Stimulated activated CD4-positive, alpha-beta T cell treated with anti-CD3 and anti-CD28 coated beads, TNF-alpha, amount 100 ng/mL, for 1 hour (primary cell): ENCODE results near the gene CDYL.

Source experiments
- DNase-seq, 3 donors: peaks; one replicate each; pipeline ENCODE4 v3.0.0-alpha.2; 2020; ENCODE audit warnings: low read depth in 3 of 3, low spot score in 1 of 3

The CDYL gene

GRCh38 chr6:4906293-4907276 lies 130.4 kb downstream of the CDYL start:
- no peak for DNase-seq

- DNase-seq: no peak
These were observed 131.4 kb downstream of the CDYL start for GRCh38 chr6:4907602-4908001.

DNA sequence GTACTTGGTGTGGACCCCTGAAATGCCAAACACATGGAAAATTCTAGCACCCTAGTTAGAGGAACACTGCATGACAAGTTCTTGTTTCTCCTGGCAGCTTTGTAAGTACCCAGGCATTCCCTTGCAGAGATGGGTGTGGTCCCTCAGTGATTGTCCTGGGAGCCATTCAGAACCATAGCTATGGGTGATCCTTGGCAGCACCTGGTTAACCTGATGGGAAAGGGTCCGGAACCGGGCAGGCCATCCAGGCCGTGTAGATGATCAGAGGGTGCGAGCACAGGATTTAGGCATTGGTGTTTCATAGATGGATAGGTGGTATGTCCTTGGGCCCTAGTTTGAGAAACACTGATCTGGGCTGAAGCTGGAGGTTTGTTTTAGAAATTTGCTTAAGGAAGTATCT lies 131.9 kb downstream of the CDYL start:
- no peak for DNase-seq

GRCh38 chr6:4909063-4909706 lies 133.0 kb downstream of the CDYL start:
- no peak for DNase-seq

GRCh38 chr6:4910037-4910760 lies 134.0 kb downstream of the CDYL start:
- DNase-seq: no peak

DNA sequence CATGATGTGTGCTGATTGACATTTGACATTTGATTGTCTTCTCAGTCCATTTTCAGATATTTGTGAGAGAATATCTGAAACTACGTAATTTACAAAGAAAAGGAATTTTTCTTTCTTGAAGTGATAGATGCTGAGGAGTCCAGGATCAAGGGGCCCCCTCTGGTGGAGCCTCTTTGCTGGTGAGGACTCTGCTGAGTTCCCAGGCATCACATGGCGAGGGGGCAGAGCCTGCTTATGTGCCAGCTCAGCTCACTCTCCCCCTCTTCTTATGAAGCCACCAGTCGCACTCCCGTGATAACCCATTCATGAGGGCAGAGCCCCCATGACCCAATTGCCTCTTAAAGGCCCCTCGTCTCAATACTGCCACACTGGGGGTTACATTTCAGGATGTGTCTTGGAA lies 136.4 kb downstream of the CDYL start:
- DNase-seq: no peak

- no peak for DNase-seq
These were observed 137.7 kb downstream of the CDYL start for GRCh38 chr6:4913705-4914419.

DNA sequence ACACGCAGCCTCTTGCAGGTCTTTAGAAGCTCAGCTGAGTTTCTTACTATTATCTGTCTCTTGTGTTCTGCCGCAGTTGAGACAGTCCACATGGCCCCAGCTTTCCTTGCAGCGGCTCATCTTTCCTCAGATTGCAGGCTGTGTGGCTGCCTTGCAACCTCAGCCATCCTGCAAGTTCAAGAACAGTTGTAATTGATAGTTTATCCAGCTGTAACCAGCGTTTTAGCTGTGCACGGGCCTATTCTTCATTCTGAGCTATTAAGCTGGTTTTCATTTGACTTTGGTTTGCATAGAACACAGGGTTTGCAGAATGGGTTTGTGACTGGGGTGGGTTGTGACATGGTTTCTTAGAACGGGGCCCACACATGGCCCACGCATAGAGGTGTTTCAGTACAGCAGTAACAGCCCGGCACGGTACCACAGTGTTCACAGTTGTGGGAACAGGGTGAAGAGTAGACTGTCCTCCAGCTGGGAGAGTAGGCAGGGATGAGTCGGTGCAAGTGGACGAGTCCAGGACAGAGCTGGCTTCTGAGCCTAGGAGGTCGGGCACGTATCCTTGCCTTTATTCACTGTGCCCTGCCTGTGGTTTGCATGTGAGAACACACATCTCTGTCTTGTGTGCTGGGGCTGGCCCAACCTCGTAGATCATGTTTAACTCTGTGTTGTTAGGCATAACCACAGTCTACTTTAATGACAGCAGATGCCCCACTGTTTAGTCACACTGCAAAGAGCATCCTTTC lies 138.4 kb downstream of the CDYL start:
- no peak for DNase-seq

DNA sequence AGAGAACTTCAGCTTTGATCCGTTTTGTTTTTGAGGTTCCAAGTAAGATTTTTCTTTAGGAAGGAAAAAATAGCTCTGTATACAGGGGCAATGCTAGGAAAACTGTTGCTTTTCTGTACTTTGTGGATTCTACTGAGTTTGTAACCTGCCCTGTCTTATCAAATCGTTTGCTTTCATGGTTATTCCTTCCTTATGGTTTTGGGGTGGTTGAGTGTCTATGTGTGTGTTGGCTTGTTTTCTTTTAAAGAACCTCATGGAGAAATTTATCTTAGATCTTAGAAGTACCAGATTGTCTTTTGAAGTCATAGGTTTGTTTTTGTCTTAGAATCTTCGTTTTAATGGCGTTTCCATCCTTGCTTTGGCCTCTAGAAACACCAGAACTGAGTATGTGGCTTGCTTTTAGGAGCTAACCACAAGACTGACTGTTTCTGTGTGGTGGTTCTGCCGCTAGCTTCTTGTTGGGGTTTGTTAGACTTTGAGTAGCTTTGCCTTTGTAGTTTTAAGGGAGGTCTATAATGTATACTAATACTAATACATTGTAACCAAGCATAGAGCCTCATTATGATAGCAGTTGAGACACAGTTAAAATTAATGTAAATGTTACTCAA lies 140.9 kb downstream of the CDYL start:
- no peak for DNase-seq

- no peak for DNase-seq
These were observed 144.8 kb downstream of the CDYL start for GRCh38 chr6:4920914-4921410.

DNA sequence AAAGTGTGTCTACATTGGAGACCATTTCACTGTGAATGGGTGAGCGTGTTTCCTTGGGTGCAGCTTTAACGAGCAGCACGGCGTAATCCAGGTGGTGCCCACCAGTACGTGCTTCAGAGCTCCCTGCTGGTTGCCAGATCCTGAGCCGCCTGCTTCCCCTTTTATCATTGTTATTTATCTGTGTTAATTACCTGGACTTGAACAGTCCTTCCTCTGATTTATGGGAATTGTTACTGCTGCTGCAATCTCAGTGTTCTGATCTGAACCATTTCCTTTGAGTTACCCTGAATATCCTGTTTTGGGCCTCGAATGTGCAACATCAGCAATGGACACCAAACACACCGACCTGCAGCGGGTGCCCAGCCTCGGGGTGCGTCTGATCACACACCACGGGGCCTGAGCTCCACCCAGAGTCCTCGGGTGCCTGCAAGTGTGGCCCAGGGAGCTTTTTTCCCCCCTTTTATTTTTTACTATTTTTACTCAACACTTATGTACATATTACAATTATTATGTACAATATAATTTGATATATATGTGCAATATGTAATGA lies 146.4 kb downstream of the CDYL start:
- no peak for DNase-seq

GRCh38 chr6:4923081-4923480 lies 146.9 kb downstream of the CDYL start:
- no peak for DNase-seq

DNA sequence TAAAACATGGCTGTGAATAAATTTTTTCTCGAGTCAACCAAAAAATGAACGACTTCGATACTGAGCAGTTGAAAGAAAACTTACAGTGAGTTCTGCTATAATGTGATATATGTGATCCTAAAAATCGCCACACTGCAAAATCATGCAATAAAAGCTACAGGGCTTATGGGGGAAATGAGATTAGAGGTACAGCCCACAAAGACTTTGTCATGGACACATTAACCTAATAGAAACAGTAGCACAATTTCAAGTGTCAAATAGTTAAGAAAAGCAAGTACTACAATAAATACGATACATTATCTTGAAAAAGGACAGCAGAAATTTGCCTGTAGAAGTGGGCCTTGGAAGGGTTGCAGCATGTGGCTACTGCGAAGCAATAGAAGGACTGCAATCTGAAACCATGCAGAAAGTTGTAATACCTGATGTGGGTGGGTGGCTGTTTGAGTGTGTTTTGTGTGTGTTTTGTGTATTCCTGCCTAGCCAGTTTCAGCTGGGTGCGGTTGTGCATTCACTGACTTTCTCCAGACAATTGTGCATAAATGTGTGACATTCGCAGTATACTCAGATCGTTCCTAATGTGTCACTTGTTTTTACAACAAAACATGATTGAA lies 148.6 kb downstream of the CDYL start:
- no peak for DNase-seq

DNA sequence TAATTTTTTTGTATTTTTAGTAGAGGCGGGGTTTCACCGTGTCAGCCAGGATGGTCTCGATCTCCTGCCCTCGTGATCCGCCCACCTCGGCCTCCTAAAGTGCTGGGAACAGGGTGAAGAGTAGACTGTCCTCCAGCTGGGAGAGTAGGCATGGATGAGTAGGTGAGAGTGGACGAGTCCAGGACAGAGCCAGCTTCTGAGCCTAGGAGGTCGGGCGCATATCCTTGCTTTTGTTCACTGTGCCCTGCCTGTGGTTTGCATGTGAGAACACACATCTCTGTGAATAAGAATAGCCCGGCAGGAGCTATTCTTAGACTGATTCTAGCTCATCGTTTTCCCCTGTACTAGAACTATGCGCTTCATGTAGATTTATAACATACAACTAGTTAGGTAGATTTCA lies 149.4 kb downstream of the CDYL start:
- no peak for DNase-seq

GRCh38 chr6:4928426-4928825 lies 152.2 kb downstream of the CDYL start:
- no peak for DNase-seq

- DNase-seq: no peak
These were observed 153.0 kb downstream of the CDYL start for GRCh38 chr6:4929097-4929718.

DNA sequence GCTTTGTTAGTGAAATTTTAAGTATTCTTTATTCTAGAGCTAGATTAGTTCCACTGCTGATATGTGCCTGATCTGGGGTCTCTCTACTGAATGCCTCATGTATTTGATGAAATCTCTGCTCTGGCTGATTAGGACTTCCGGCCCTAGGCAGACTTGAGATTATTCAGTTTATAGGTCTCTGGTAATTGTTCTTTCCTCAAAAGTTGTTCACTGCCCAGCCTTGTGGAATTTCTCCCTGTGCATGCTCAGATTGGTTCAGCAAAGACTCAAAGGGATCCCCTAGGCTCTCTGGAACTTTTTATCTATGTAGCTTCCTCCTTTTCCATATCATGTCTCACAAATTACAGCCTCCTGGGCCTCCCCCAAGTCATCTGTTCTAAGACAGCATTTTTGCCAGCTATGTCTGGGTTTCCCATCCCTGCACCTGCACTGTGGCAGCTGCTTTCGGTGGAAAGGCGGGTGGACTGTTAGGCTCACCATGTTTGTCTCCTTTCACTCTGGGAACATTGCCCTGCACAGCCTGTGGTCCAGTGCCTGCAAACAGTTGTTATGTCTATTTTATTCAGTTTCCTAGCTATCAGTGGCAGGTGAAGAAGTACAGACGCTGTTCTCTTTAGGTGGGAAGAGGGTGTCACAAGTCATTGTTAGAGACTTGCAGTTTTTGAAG lies 154.0 kb downstream of the CDYL start:
- DNase-seq: no peak
